Camera-type eye (tissue), 1 donor: Measurements from ENCODE around the gene PSMD11. TPM values are rescaled to one million over a fixed set of nuclear protein-coding genes. Genes with fewer than 3 reads are reported as not detected.

Experiments used
- total RNA-seq: library from RNA; depleted of rRNA; stranded (reverse); fragments of >200 nt; gene quantifications from one replicate; pipeline ENCODE4 v1.2.3, GENCODE V29; 2014

The PSMD11 gene
- 86.1 TPM for total RNA-seq

GRCh38 chr17:32444301-32445073, at the start of gene PSMD11:
PSMD11 (plus strand) TSS chr17:32444510; CDS start chr17:32444524, 14 bp downstream.

GRCh38 chr17:32486701-32487472, 42.6 kb downstream of the PSMD11 start, which contains the start of gene CDK5R1:
CDK5R1 (plus strand) TSS chr17:32486993; CDS start chr17:32487621, 628 bp downstream.

Other genes with a start within 250 kb of the PSMD11 start
- gene RHBDL3, start 178.7 kb upstream of the PSMD11 start, total RNA-seq, result 35.6 TPM
- 39.1 TPM for gene C17orf75, start 102.3 kb upstream of the PSMD11 start, total RNA-seq
- 302 TPM for gene ZNF207, start 94.4 kb upstream of the PSMD11 start, total RNA-seq
- 39.2 TPM for gene CDK5R1, start 42.5 kb downstream of the PSMD11 start, total RNA-seq